ENCODE results near the gene GRIP1.

DNA sequence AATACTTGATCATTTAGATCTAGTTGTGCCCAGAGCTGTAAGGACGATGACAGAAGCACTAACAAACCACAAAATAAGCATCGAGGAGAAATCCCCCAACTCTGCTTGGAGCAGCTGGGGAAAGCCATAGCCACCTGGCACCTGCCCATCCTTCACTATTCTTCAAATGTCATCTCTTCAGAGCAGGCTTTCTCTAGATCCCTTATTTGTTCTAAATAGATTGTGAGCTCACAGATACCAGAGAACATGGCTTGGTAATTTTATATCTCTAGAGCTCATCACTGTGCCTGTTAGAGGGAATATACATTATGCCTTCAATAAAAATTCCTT lies 50.9 kb downstream of the GRIP1 start:
- TF ChIP-seq, protein P1, sequence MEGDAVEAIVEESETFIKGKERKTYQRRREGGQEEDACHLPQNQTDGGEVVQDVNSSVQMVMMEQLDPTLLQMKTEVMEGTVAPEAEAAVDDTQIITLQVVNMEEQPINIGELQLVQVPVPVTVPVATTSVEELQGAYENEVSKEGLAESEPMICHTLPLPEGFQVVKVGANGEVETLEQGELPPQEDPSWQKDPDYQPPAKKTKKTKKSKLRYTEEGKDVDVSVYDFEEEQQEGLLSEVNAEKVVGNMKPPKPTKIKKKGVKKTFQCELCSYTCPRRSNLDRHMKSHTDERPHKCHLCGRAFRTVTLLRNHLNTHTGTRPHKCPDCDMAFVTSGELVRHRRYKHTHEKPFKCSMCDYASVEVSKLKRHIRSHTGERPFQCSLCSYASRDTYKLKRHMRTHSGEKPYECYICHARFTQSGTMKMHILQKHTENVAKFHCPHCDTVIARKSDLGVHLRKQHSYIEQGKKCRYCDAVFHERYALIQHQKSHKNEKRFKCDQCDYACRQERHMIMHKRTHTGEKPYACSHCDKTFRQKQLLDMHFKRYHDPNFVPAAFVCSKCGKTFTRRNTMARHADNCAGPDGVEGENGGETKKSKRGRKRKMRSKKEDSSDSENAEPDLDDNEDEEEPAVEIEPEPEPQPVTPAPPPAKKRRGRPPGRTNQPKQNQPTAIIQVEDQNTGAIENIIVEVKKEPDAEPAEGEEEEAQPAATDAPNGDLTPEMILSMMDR (IDR thresholded peaks at IDR 0.05) = no peak
- TF ChIP-seq POLR2A (IDR thresholded peaks at IDR 0.05) = no peak
- no peak for TF ChIP-seq EP300 (IDR thresholded peaks at IDR 0.05)

Measured in tibial nerve (tissue), 4 donors.